GM10266 (cell line): ENCODE results near the gene RAB3B.

Experiments
- DNase-seq: peaks from one replicate; pipeline ENCODE4 v3.0.0; 2012; ENCODE audit errors: extremely low spot score
- CTCF ChIP-seq: IDR thresholded peaks from 2 replicates; pipeline ENCODE4 v1.5.1; 2012; ENCODE audit warnings: mild to moderate bottlenecking, low read depth; ENCODE audit not compliant: control insufficient read depth, insufficient read depth; ENCODE audit errors: missing control alignments

Gene RAB3B

GRCh38 chr1:51961954-51962353, 28.5 kb downstream of the RAB3B start:
- DNase-seq: no peak
- TF ChIP-seq CTCF: no peak

GRCh38 chr1:51961231-51961630, 29.3 kb downstream of the RAB3B start:
- no peak for DNase-seq
- TF ChIP-seq CTCF: no peak

GRCh38 chr1:51960262-51960661, 30.2 kb downstream of the RAB3B start:
- no peak for DNase-seq
- TF ChIP-seq CTCF: no peak

DNA sequence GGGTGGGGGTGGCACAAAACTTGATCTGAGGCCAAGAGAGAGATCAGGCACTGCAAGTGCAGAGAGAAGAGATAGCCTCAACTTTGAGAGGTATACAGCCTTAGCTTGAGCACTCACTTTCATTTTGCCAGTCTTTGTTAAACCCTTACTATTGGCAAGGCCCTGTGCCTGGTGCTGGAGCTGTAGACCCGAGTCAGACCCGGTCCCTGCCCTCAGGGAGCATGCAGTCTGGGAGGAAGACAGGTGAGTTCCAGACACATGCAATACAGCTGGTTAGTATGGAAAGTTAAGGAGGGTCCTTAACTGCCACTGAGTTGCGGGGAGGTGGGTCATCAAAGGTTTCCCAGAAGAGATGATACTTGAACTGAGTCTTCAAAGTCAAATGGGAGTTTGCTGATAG, 31.7 kb downstream of the RAB3B start:
- DNase-seq: no peak
- TF ChIP-seq CTCF: no peak

DNA sequence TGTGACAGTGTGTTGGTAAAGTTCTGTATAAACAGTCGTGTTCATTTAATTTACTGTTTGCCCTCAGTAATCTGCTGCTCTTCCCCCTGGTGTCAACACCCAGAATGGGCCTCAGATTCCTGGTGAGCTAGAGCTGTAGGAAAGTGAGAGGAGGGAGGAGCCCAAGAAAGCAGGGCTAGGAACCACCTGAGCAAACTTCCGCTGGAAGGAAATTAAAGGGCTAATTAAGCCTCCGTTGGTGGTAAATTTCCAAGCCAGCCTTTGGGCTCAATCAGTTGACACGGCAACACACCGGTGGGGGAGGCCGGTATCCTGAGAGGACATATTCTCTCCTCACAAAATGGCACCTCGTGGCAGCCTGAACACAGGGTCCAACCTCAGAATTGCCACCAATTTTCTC, 32.9 kb downstream of the RAB3B start:
- DNase-seq: no peak
- no peak for TF ChIP-seq CTCF

GRCh38 chr1:51956528-51957509, 33.7 kb downstream of the RAB3B start:
- no peak for TF ChIP-seq CTCF
- no peak for DNase-seq
